Measurements from ENCODE around the gene CPB2. TPM values are rescaled to one million over a fixed set of nuclear protein-coding genes. Genes with fewer than 3 reads are reported as not detected.

Gene CPB2
- total RNA-seq, 1 donor from 2014 or later: not detected

DNA sequence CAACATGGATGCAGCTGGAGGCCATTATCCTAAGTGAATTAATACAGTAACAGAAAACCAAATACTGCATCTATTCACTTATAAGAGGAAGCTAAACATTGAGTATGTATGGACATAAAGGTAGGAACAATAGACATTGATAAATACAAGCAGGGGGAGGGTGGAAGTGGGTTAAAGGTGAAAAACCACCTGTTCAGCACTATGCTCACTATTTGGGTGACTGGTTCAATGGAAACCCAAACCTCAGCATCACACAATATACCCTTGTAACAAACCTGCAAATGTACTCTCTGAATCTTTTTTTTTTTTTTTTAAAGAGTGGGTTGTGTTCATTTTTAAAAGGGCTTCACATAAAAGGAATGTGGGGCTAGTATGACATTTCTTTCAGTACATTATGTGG is 26.9 kb upstream of the CPB2 start:
- Histone ChIP-seq H3K27me3 (no peaks in the 10 kb centered on the region), H3K27ac (no peak overlapping the region), H3K9me3 (no peaks in the 10 kb centered on the region), H3K36me3 (no peaks in the 10 kb centered on the region), H3K4me1 (no peaks in the 10 kb centered on the region), H3K4me3 (no peak overlapping the region)
- DNase-seq (ENCODE audit: low spot score in 2 of 2): no peak
- TF ChIP-seq, protein P1, sequence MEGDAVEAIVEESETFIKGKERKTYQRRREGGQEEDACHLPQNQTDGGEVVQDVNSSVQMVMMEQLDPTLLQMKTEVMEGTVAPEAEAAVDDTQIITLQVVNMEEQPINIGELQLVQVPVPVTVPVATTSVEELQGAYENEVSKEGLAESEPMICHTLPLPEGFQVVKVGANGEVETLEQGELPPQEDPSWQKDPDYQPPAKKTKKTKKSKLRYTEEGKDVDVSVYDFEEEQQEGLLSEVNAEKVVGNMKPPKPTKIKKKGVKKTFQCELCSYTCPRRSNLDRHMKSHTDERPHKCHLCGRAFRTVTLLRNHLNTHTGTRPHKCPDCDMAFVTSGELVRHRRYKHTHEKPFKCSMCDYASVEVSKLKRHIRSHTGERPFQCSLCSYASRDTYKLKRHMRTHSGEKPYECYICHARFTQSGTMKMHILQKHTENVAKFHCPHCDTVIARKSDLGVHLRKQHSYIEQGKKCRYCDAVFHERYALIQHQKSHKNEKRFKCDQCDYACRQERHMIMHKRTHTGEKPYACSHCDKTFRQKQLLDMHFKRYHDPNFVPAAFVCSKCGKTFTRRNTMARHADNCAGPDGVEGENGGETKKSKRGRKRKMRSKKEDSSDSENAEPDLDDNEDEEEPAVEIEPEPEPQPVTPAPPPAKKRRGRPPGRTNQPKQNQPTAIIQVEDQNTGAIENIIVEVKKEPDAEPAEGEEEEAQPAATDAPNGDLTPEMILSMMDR (IDR thresholded peaks at IDR 0.05): no peak
- intact Hi-C loops (cut with DNase I): no loop called here

GRCh38 chr13:46129955-46130618 is 25.3 kb upstream of the CPB2 start:
- intact Hi-C loops (cut with DNase I): no loop called here

DNA sequence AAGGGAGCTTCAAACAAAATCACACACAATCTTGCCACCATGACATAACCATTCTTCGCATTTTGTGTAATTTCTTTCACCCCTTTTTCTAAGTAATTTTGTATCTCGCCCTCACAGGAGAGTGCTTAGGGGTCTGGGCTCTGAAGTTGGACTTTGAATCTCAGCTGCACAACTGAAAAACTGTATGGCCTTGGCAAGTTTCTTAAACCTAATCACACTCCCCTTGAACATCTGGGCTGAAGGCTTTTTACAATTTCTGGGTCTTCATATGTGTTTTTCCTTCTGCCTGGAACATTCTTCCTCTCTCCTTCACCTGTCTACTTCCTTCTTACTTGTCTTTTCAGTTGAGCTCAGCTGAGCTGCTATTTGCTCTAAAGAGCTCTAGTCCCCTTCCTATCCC is 24.3 kb upstream of the CPB2 start:
- no peak overlapping the region for H3K27ac ChIP-seq
- intact Hi-C loops (cut with DNase I): no loop called here
- DNase-seq (ENCODE audit: low spot score in 2 of 2): no peak

More at GRCh38 chr13:46129955-46130618, 25.3 kb upstream of the CPB2 start:
- Histone ChIP-seq H3K4me1 (no peaks in the 10 kb centered on the region), H3K27me3 (no peaks in the 10 kb centered on the region), H3K4me3 (no peak overlapping the region), H3K27ac (no peak overlapping the region), H3K36me3 (no peaks in the 10 kb centered on the region), H3K9me3 (no peaks in the 10 kb centered on the region)
- no peak for DNase-seq (ENCODE audit: low spot score in 2 of 2)
- TF ChIP-seq, protein P1 (IDR thresholded peaks at IDR 0.05): no peak

GRCh38 chr13:46127358-46128023 is 22.7 kb upstream of the CPB2 start:
- Histone ChIP-seq H3K9me3 (no peaks in the 10 kb centered on the region), H3K4me1 (no peaks in the 10 kb centered on the region), H3K36me3 (no peaks in the 10 kb centered on the region), H3K27me3 (no peaks in the 10 kb centered on the region), H3K4me3 (no peak overlapping the region), H3K27ac (no peak overlapping the region)
- DNase-seq (ENCODE audit: low spot score in 2 of 2): no peak
- TF ChIP-seq, protein P1 (IDR thresholded peaks at IDR 0.05): no peak
- intact Hi-C loops (cut with DNase I): no loop called here

More for the DNA sequence above, 24.3 kb upstream of the CPB2 start:
- no peaks in the 10 kb centered on the region for H3K9me3 ChIP-seq
- TF ChIP-seq, protein P1 (IDR thresholded peaks at IDR 0.05): no peak
- no peaks in the 10 kb centered on the region for H3K27me3 ChIP-seq
- H3K36me3 ChIP-seq: no peaks in the 10 kb centered on the region
- no peaks in the 10 kb centered on the region for H3K4me1 ChIP-seq
- no peak overlapping the region for H3K4me3 ChIP-seq

DNA sequence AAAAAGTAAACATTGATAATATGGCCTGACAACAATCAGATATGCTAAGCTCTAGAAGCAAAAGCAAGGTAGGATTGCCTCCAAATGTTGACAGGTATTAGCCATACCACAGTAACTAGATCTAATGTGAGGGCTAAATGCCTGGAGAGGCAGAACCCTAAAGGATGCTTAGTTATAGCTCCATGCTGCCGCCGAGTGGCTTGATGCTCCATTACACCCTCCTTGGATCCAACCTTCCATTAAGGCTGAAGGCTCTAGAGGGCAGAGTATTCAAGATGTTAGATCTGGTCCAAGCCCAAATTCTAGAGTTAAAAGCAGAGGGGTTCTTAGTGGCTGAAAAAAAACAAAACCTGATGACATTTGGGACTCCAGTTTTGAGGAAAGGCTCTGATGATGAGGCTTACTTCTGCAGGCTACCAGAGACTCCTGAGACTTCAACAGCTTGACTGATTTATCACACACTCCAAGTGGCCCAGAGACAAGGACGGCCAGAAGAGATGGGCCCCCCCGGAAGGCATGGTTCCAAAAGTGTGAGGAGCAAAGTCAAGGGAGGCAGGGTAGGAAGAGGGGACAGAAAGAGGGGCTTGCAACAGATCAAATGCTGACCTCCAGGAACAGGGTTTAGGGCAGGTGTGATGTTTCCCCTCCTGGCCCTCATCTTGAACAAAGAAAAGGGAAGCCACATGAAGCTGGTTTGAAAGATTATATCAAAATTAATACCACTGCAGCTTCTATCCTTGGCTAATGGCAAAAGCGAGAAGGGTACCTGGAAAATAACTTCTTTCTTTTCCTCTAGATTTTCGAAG is 21.9 kb upstream of the CPB2 start:
- intact Hi-C loops (cut with DNase I): no loop called here

More for the DNA sequence above, 21.9 kb upstream of the CPB2 start:
- Histone ChIP-seq H3K27me3 (no peaks in the 10 kb centered on the region), H3K27ac (no peak overlapping the region), H3K36me3 (no peaks in the 10 kb centered on the region), H3K4me3 (no peak overlapping the region), H3K9me3 (no peaks in the 10 kb centered on the region), H3K4me1 (no peaks in the 10 kb centered on the region)
- DNase-seq (ENCODE audit: low spot score in 2 of 2): no peak
- TF ChIP-seq, protein P1 (IDR thresholded peaks at IDR 0.05): peak in 1 of 3 experiments; percentile 51

Measured in ascending aorta (tissue), 2 donors.